Activated naive CD4-positive, alpha-beta T cell treated with Interleukin-2 at 50 U/mL for 16 hours (primary cell): ENCODE data around the gene CCDC136.

Source experiments
- DNase-seq: peaks from one replicate; pipeline ENCODE4 v3.0.0-alpha.2; 2020

Gene CCDC136

GRCh38 chr7:128833148-128833945 lies 41.6 kb downstream of the CCDC136 start:
- DNase-seq: no peak

- DNase-seq: no peak
These were observed 42.2 kb downstream of the CCDC136 start for GRCh38 chr7:128833946-128834325.

DNA sequence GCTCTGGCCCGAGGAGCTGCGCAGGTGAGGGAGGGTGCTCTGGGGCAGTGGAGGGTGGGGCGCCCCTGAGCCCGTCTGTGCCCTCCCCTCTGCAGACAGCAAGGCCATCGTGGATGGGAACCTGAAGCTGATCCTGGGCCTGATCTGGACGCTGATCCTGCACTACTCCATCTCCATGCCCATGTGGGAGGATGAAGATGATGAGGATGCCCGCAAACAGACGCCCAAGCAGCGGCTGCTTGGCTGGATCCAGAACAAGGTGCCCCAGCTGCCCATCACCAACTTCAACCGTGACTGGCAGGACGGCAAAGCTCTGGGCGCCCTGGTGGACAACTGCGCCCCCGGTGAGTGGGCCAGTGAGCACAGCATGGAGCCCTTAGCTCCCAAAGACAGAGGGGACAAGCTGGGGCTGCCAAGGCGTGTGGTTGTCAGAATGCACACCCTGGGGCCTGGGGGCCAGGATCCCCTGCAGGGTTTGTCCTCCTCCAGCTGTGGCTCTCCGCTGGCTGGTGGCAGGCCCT lies 43.5 kb downstream of the CCDC136 start:
- no peak for DNase-seq

DNA sequence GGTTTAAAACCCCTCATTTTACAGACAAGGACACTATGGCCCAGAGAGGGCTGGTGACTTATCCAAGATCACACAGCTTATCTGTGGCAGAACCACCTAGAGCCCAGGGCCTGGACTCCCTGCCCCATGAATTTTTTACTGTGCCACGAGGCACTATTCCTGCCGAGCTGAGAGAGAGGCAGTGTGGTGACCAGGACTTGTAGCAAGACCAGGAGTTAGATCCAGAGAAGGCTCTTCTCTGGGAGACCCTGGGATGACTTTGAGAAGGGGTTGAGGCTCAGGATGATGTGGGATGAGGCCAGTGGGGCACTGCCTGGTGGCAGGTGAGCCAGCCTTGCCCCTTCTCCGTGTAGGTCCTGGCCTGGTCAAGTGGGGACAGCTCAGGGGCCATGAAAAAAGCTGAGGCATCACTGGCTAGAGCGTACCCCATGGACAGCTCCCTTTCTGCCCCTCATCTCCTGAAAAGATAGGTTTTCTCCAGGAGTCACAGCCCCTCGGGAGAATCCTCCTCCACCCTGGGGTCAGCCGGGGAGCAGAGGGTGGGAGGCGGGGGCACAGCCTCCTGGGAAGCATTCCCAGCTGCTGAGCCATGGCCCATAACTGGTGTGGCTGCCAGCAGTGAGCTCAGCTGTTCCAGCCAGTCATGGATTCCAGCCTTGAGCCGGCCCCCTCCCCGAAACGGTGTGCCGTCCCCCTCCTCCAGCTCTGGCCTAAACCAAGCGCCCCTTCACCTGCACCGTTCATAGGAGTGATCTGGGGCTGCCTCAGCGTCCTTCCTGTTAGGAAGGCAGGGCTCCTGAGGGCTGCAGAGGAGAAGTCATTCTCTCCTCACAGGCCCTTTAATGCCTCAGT lies 44.2 kb downstream of the CCDC136 start:
- no peak for DNase-seq

GRCh38 chr7:128836729-128837348 lies 45.1 kb downstream of the CCDC136 start:
- no peak for DNase-seq

GRCh38 chr7:128837521-128837921 lies 45.8 kb downstream of the CCDC136 start:
- DNase-seq: no peak

DNA sequence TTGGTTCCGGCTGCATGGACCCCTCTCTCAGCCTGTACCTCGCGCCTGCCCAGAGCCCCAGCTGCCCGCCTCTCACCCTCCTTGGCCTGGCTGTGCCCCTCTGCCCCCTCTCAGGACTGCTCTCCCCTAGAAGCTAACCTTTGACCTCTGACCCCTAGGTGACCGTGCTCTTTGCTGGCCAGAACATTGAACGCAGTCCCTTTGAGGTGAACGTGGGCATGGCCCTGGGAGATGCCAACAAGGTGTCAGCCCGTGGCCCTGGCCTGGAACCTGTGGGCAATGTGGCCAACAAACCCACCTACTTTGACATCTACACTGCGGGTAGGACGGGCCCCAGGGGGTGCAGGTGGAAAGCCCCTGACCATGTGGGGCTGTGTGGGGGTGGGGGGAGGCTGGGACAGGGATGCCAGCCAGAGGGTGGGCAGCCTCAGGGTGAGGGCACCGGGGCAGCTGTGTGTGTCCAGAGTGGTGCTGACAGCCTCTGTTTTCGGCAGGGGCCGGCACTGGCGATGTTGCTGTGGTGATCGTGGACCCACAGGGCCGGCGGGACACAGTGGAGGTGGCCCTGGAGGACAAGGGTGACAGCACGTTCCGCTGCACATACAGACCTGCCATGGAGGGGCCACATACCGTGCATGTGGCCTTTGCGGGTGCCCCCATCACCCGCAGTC lies 46.5 kb downstream of the CCDC136 start:
- DNase-seq: no peak

DNA sequence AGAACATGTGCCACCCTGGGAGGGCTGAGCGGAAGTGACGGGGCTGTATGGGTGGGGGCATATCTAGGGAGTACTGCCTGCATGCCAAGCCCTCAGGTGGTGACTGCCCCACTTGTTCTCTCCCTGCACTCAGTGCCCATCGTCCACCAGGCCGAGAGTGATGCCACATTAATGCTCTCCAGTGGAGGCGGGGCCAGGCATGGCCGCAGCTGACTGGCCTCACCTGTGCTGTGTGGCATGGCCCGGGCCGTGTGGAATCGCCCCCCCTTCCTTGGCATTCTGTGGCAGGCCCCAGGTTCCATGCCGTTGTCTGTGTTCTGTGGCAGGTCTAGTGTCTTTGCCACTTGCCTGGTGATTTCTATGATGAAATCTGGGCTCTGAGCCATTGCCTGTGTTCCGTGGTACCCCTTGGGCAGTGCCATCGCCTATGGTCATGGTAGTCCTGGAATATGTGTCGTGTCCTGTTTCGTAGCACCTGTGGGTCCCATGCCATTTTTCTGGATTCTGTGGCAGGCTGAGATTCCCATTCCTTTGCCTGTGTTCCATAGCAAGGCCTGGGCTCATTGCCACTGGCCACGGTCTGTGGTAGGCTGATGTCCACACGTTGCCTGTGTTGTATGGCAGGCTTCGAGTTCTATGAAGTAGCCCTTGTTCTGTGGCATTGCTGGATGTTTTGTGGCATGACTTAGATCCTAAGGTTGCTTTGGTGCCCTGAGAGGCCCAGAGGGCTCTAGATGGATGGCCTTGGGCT lies 47.4 kb downstream of the CCDC136 start:
- no peak for DNase-seq

DNA sequence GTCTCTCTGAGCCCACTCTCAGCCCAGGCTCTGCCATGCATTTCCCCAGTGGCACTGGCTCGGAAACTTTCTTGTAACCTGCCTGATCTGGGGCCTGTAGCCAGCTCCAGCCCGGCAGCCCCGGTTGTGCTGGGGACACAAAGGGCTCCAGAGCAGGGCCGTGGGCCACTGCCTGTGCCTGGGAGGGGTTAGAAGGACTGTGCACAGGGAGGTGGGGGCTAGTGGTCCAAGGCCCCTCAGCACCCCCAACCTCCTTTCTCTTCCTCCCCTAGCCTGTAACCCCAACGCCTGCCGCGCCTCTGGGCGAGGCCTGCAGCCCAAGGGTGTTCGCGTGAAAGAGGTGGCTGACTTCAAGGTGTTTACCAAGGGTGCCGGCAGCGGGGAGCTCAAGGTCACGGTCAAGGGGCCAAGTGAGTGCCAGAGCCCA lies 48.0 kb downstream of the CCDC136 start:
- DNase-seq: no peak

GRCh38 chr7:128840326-128841170 lies 48.8 kb downstream of the CCDC136 start:
- no peak for DNase-seq

GRCh38 chr7:128841171-128841690 lies 49.5 kb downstream of the CCDC136 start:
- no peak for DNase-seq

DNA sequence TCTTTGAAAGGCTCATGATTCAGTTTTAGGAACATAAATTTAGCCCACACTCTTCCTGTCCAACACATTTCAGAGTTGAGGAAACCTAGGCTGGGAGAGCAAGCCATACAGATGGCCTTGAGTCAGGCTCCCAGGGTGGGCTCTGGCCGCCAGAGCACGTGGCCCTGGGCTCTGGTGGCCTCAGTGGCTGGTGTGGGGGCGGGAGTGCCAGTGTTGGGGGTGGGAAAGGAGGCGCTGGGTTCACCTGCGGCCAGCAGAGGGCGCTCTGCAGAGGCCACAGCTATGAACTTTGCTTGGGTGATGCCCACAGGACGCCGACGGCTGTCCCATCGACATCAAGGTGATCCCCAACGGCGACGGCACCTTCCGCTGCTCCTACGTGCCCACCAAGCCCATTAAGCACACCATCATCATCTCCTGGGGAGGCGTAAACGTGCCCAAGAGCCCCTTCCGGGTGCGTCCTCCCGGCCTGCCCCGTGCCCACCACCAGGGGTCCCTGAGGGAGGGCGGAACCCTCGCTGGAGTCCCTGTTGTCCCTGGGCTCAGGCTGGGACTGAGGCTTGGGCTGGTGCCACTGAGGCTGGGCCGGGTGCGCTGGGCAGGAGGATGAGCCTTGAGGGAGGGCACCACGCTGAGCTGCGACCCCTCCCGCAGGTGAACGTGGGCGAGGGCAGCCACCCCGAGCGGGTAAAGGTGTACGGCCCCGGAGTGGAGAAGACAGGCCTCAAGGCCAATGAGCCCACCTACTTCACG lies 50.3 kb downstream of the CCDC136 start:
- DNase-seq: peak; percentile 66

- no peak for DNase-seq
These were observed 51.2 kb downstream of the CCDC136 start for GRCh38 chr7:128842674-128843641.

DNA sequence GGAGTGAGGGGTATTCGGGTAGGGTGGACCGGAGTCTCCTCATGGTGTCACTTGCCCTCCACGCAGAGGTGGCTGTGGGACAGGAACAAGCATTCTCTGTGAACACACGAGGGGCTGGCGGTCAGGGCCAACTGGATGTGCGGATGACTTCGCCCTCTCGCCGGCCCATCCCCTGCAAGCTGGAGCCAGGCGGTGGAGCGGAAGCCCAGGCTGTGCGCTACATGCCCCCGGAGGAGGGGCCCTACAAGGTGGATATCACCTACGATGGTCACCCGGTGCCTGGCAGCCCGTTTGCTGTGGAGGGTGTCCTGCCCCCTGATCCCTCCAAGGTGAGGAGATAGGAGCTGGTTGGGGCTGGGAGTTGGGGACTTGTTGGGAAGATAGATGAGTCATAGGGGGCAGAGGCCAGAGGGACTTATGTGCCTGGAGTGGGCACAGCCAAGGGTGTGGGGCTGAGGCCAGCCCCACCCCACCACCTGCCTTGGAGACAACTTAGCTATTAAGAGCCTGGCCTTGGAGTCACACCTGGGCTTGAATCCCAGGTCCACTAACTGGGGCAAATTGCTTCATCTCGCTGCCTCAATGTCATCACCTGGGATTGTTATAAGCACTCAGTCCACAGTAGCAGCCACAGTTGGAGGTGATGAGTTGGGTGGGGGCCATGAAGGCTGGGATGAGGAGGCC lies 52.3 kb downstream of the CCDC136 start:
- DNase-seq: no peak

- no peak for DNase-seq
These were observed 53.1 kb downstream of the CCDC136 start for GRCh38 chr7:128844777-128845311.

DNA sequence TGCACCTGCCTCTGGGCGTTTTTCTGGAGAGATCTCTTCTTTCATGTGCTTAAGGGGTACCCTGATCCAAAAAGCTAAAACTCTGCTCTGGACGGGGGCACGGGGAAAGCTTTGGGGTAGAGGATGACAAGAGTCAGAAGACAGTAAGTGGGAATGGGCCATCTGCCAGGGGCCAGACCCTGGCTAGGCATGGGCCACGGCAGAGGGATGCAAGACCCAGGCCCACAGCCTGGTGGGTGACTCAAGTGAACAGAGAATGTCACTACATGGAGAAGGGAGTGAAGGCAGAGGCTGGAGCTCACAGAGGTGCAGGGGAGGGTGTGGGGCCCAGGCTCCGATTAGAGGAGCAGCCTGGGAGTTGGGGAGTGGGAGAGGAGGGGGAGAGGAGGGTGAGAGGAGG lies 53.7 kb downstream of the CCDC136 start:
- DNase-seq: no peak

GRCh38 chr7:128845987-128846386 lies 54.2 kb downstream of the CCDC136 start:
- no peak for DNase-seq
